GM18507 (cell line): Measurements from ENCODE around the gene RUNX2.

Experiments
- DNase-seq: peaks from one replicate; pipeline ENCODE4 v3.0.0; 2011; ENCODE audit warnings: low read depth; ENCODE audit not compliant: insufficient read length; ENCODE audit errors: extremely low spot score
- FAIRE-seq: peaks from 2 replicates; lab custom pipeline; 2011; peaks lifted over from hg19 to GRCh38; lab: Jason Lieb, UNC

Gene RUNX2

DNA sequence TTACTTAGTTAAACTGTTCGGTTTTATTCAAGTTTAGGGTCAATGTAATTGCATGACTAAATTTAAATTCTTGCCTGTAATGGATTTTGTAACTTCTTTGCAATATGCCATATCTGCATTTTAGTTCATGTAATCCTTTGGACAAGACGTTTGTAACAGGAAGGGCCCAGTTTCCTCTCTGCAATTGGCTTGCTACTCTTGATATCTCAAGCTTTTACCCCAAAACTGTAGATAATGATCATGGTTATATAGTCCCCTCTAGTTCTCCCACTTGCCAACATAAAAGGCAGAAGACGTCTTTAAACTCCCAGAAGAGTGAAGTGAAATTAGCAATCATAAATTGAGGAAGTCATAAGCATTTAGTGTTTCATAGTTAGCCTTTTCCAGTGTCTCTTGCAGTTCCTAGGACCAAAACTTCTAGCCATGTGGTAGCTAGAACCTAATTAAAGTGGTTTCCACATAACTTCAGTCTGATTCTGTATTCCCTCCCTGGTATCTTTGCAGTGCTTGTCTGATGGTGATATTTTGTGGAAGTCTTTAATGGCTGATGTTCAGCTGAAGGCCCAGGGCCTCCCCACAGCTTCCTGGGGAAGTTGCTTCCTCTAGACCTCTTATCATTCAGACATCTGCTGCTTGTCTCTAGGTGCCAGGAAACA, 167.4 kb downstream of the RUNX2 start:
- FAIRE-seq (no peak), DNase-seq (no peak)

DNA sequence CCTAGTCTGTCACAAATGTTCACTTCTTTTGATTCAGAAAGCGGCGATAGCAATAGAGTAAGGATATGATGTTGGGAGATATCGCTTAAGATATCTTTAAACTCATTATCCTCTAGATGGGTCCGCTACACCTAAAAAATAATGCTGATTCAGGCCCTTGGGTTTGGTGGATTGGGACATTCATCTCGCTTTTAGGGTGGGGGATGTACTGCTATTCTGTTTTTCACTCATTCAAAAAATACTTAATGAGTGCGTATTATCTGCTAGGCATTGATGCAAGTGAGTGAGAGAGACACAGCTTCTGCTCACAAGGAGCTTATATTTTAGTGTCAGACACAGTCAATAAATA, 167.9 kb downstream of the RUNX2 start:
- FAIRE-seq (no peak), DNase-seq (no peak)

DNA sequence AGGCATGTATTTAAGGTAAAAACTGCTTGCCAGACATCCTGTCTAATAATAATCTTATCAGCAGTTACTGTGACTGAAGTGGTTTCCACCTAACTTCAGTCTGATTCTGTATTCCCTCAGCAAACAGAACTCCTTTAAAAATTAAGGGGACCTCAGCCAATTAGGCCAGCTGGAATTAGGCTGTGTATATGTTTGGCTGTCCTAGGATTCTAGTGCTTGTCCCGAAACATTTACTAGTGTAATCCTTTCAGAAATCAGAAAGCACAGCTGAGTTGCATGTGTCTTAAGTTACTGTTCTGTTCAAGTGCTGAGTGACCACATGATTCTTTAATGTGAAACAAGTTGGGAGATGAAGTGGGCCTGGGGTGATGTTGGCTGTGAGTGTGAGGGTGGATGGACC, 170.5 kb downstream of the RUNX2 start:
- FAIRE-seq (no peak), DNase-seq (no peak)

DNA sequence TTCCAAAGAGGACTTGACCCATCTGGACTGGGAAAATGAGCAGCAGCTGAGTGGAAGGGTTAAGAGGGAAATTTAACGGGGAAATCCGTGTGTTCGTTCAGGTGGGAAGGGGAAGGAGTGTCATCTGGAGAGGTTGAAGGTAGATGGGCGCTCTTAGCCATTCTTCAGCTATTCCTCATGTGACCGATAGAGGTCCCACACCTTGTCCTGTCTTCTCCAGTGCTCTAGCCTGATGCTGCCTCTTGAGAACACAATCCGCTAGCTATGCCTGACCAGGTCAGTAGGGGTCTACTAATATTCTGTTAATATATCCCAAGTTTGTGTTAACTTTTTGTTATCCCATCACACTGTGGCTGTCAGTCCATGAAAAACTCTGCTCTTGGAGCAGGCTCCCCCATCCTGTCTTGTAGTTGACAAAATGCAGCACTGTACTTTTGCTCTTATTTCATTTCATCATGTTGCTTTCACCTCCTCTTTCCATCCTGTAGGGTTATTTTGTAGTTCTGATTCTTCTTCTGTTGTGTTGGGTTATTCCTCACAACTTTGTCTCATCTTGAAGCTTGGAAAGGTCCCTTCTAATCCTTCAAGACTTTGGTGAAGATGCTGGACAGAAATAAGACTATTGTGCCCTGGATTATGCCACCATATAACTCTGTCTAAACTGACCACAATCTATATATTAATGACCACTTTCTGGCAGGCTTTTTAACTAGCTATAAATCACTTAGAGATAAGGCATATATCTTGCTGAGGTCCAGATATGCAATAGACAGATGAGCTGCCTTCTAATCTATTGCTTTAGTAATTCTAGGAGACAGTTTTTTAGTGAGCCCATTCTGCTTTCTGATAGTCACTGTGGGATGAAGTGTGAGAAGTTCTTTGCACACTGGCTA, 173.0 kb downstream of the RUNX2 start:
- no peak for DNase-seq

GRCh38 chr6:45502456-45502855, 174.3 kb downstream of the RUNX2 start:
- DNase-seq (no peak), FAIRE-seq (no peak)

More for the DNA sequence above, 173.0 kb downstream of the RUNX2 start:
- FAIRE-seq: peak; percentile 12

GRCh38 chr6:45504947-45505346, 176.8 kb downstream of the RUNX2 start:
- FAIRE-seq (no peak), DNase-seq (no peak)

DNA sequence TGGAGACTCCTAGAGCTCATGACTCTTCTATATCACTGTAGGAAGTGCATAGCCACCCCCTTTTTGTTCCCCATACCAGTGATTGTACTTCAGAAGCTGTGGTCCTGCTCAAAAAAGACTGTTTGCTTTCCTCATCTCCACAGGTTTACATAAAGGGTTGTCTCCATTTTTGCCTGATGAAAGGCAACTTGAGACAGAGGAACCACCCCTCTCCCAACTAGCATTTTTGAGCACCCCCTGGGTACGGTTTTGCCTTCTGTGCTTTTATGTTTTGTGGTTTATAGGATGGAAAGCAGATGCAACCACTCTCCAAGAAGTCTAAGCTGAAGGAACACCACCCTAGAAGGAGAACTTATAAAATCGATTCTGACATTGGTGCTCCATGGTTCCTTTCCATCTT, 177.3 kb downstream of the RUNX2 start:
- no peak for DNase-seq
- FAIRE-seq: no peak

DNA sequence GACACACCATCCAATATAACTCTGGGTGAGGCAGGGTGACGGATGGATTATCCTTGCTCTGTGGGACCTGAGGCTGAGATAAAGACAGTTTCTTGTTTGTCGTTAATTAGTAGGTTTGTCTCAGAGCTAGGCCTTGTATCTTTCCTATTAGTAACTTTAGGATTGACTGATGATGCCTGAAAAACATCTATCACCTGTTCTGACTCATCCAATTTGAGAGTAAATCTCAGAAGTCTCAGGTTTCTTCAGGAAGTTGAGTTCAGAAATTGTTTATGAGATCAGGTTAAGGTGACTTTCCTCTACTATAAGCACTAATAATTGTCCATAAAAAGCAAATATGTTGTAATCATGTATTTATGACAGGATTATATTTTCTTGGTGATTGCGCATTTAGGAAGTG, 179.1 kb downstream of the RUNX2 start:
- no peak for FAIRE-seq

GRCh38 chr6:45509426-45509825, 181.3 kb downstream of the RUNX2 start:
- no peak for DNase-seq
- no peak for FAIRE-seq

More for the DNA sequence above, 179.1 kb downstream of the RUNX2 start:
- DNase-seq: no peak

GRCh38 chr6:45512717-45513116, 184.6 kb downstream of the RUNX2 start:
- no peak for DNase-seq
- FAIRE-seq: no peak

DNA sequence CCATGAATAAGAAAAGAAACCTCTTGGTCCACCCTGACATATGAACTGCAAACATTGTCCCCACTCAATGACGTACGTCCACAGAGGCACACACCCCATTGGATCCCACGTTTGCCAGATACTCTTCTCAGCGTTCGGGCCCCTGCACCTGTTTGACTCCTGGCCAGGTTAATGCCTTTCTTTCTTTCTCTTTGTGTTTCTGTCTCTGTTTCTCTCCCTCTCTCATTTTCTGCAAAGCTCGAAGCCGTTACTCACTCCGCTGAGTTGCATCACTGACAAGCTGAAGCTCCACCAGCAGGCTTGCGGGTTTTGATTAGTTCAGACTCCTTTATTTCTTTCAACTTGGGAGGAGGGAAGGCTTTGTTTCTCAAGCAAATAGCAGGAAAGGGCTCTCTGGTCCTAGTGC, 185.1 kb downstream of the RUNX2 start:
- FAIRE-seq (no peak), DNase-seq (no peak)

DNA sequence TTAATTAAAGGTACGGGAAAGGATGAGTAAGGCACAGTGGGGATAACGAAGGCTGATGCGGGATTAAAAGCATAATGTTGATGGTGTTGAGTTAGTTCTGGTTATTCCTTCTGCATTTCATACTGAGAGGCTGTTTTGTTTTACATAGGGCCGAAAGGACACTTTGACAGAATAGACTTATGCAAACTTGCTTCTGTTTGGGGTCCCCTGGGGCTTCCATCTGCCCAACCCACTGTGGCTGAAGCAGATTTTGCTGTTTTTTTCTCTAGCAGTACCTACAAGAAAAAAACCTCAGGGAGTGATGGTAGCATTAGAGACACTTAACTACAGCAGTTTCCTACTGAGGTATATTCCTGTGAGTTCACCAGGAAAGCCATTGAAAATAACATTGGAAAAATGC, 185.7 kb downstream of the RUNX2 start:
- FAIRE-seq (no peak), DNase-seq (no peak)

- no peak for DNase-seq
- FAIRE-seq: no peak
Measured at GRCh38 chr6:45514454-45515230, 186.5 kb downstream of the RUNX2 start.

GRCh38 chr6:45518013-45518720, 190.0 kb downstream of the RUNX2 start:
- no peak for DNase-seq
- FAIRE-seq: no peak

- FAIRE-seq: no peak
- no peak for DNase-seq
Measured at GRCh38 chr6:45521226-45521625, 193.1 kb downstream of the RUNX2 start.

GRCh38 chr6:45522486-45522885, 194.4 kb downstream of the RUNX2 start:
- FAIRE-seq (no peak), DNase-seq (no peak)

DNA sequence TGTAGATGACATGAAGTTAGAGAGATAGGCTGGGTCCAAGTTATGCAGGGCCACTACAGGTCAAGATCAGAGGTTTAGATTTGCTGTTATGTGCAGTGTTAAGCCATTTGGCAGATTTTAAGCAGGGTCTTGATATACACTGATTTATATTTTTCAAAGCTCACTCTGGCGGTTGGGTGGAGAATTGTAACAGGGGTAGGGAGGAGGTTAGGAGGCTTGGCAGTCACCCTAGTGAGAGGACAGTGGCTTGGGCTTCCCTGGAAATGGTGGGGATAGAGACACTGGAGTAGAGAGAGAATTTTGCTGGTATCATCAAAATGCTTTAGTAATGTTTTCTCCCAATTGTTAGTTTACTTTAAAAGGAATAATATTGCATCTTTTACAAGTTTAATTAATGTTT, 199.1 kb downstream of the RUNX2 start:
- FAIRE-seq (no peak), DNase-seq (no peak)

- no peak for DNase-seq
- FAIRE-seq: no peak
Measured at GRCh38 chr6:45531999-45532595, 204.0 kb downstream of the RUNX2 start.

- DNase-seq (no peak), FAIRE-seq (no peak)
Measured at GRCh38 chr6:45532721-45533210, 204.6 kb downstream of the RUNX2 start.
